Measurements from ENCODE around the gene PARVA.

Gene PARVA

DNA sequence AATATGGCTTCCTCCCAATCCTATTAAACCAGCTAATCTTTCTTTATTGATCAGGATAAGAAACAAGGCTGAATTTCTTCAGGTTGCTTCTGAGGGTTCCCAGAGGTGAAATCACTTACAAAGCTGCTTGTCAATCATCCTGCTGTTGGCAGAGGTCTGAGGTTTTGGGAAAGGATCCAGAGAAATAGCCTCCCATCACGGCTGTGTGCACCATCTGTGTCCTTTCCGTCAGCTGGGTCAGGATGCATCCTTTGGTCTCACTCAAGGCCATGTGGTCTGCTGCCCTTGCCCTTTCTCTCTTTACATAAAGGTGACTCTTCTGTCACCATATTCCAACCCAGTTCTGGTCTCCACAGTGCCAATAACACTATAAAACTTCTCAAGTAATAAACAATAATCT, 183.5 kb downstream of the PARVA start:
- H3K4me1 ChIP-seq (ENCODE audit: control insufficient read depth, insufficient read depth, low read length, unreplicated experiment) = peaks cover 15% of the 10 kb centered on the region
- no peaks in the 10 kb centered on the region for H3K79me2 ChIP-seq (ENCODE audit: control insufficient read depth, insufficient read depth, low read length, unreplicated experiment)
- H3K27ac ChIP-seq (ENCODE audit: low read depth, low read length) = no peak overlapping the region
- H3K27me3 ChIP-seq (ENCODE audit: insufficient read depth, low read length) = no peaks in the 10 kb centered on the region
- no peak overlapping the region for H2AFZ ChIP-seq (ENCODE audit: low read length, unreplicated experiment)
- no peak overlapping the region for H3K4me3 ChIP-seq (ENCODE audit: low read depth, low read length)
- no peaks in the 10 kb centered on the region for H3K36me3 ChIP-seq (ENCODE audit: insufficient read depth, low read length)

DNA sequence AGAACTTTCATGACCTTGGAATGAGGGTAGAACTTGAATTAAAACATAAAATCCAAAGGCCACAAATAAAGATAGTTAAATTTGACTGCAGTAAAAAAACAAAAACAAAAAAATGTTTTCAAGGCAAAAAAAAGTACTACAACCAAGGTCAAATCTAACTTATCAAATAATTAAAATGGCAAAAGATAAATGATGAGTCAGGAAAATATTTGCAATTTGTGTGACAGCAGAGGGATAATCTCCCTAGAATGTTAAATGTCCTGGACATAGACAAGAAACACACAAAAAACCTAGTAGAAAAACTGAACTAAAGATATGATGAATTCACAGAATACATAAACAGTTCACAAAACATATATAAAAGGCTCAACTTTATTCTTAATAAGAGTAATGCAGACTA, 186.6 kb downstream of the PARVA start:
- H3K4me3 ChIP-seq (ENCODE audit: low read depth, low read length) = no peak overlapping the region
- no peak overlapping the region for H3K27ac ChIP-seq (ENCODE audit: low read depth, low read length)
- no peak overlapping the region for H2AFZ ChIP-seq (ENCODE audit: low read length, unreplicated experiment)
- no peaks in the 10 kb centered on the region for H3K4me1 ChIP-seq (ENCODE audit: control insufficient read depth, insufficient read depth, low read length, unreplicated experiment)
- no peaks in the 10 kb centered on the region for H3K79me2 ChIP-seq (ENCODE audit: control insufficient read depth, insufficient read depth, low read length, unreplicated experiment)
- H3K27me3 ChIP-seq (ENCODE audit: insufficient read depth, low read length) = no peaks in the 10 kb centered on the region
- no peaks in the 10 kb centered on the region for H3K36me3 ChIP-seq (ENCODE audit: insufficient read depth, low read length)

DNA sequence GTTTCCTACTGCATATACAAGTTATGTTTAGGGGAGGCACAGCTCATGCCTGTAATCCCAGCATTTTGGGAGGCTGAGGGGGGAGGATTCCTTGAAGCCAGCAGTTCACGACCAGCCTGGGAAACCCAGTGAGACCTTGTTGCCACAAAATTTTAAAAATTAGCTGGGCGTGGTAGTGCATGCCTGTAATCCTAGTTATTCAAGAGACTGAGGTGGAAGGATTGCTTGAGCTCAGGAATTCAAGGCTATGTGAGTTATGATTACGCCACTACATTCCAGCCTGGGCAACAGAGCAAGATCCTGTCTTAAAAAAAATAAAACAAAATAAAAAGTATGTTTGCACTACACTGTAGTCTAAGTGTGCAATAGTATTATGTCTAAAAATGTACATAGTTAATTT, 188.0 kb downstream of the PARVA start:
- H3K36me3 ChIP-seq (ENCODE audit: insufficient read depth, low read length) = no peaks in the 10 kb centered on the region
- H3K27ac ChIP-seq (ENCODE audit: low read depth, low read length) = no peak overlapping the region
- H3K4me3 ChIP-seq (ENCODE audit: low read depth, low read length) = no peak overlapping the region
- H3K79me2 ChIP-seq (ENCODE audit: control insufficient read depth, insufficient read depth, low read length, unreplicated experiment) = no peaks in the 10 kb centered on the region
- H3K27me3 ChIP-seq (ENCODE audit: insufficient read depth, low read length) = no peaks in the 10 kb centered on the region
- no peaks in the 10 kb centered on the region for H3K4me1 ChIP-seq (ENCODE audit: control insufficient read depth, insufficient read depth, low read length, unreplicated experiment)
- H2AFZ ChIP-seq (ENCODE audit: low read length, unreplicated experiment) = no peak overlapping the region

DNA sequence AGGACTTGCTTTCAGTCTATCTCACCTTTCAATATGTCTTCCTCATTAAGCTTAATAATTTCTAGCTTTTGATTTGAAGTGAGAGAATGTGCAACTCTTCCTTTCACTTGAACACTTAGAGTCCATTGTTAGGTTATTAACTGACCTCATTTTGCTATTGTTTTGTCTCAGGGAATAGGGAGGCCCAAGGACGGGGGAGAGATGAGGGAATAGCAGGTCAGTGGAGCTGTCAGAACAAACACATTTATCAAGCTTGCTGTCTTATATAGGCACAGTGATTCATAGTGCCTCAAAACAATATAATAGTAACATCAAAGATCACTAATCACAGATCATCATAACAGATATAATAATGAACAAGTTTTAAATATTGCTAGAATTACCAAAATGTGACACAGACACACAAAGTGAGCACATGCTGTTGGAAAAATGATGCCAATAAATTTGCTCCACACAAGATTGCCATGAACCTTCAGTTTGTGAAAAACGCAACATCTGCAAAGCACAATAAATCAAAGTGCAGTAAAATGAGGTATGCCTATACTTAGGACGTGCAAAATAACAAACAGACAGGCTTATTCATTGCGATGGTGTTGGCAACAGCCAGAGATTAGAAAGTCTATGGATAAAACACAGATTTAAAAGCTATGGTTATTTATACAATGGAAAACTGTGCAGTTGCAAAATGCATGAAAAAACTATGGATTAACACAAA, 190.5 kb downstream of the PARVA start:
- Histone ChIP-seq H3K79me2 (ENCODE audit: control insufficient read depth, insufficient read depth, low read length, unreplicated experiment) (no peaks in the 10 kb centered on the region), H3K27ac (ENCODE audit: low read depth, low read length) (no peak overlapping the region), H3K36me3 (ENCODE audit: insufficient read depth, low read length) (no peaks in the 10 kb centered on the region), H3K27me3 (ENCODE audit: insufficient read depth, low read length) (no peaks in the 10 kb centered on the region), H2AFZ (ENCODE audit: low read length, unreplicated experiment) (no peak overlapping the region), H3K4me1 (ENCODE audit: control insufficient read depth, insufficient read depth, low read length, unreplicated experiment) (no peaks in the 10 kb centered on the region), H3K4me3 (ENCODE audit: low read depth, low read length) (no peak overlapping the region)

DNA sequence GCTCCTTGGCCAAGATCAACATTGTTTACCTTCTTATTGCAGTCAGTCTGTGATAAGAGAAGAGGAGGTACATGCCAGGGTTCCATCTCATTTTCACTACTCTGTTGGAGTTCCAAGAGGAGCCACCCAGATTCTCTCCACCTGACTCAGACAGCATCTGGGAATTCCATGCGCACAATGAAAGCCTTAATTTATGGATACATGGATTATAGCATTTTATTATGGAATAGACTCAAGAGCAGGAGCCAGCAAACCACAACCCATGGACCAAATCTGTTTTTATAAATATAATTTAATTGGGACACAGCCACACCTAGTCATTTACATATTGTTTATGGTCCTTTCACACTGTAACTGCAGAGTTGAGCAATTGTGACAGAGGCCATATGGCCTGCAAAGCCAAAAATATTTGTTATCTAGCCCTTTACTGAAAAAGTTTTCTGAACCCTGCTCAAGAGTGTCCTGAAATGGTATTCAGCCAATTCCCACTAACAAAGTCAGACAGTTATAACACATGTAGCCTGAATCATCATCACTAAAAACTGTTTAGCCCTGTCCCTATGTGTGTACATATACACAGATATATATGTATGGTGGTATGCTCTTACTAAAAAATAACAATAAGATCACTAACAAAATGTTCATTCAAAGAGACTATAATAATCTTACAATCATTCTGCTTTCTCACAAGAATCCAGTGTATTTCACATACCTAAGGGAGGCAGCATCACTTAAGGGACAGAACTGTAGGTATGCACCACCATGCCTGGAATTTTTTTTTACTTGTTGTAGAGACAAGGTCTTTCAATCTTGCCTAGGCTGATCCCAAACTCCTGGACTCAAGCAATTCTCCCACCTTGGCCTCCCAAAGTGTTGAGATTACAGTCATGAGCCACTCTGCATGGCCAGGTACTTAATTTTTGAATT, 192.4 kb downstream of the PARVA start:
- no peaks in the 10 kb centered on the region for H3K79me2 ChIP-seq (ENCODE audit: control insufficient read depth, insufficient read depth, low read length, unreplicated experiment)
- H3K27me3 ChIP-seq (ENCODE audit: insufficient read depth, low read length) = no peaks in the 10 kb centered on the region
- no peaks in the 10 kb centered on the region for H3K36me3 ChIP-seq (ENCODE audit: insufficient read depth, low read length)
- no peak overlapping the region for H2AFZ ChIP-seq (ENCODE audit: low read length, unreplicated experiment)
- H3K4me3 ChIP-seq (ENCODE audit: low read depth, low read length) = no peak overlapping the region
- no peak overlapping the region for H3K27ac ChIP-seq (ENCODE audit: low read depth, low read length)
- no peaks in the 10 kb centered on the region for H3K4me1 ChIP-seq (ENCODE audit: control insufficient read depth, insufficient read depth, low read length, unreplicated experiment)

DNA sequence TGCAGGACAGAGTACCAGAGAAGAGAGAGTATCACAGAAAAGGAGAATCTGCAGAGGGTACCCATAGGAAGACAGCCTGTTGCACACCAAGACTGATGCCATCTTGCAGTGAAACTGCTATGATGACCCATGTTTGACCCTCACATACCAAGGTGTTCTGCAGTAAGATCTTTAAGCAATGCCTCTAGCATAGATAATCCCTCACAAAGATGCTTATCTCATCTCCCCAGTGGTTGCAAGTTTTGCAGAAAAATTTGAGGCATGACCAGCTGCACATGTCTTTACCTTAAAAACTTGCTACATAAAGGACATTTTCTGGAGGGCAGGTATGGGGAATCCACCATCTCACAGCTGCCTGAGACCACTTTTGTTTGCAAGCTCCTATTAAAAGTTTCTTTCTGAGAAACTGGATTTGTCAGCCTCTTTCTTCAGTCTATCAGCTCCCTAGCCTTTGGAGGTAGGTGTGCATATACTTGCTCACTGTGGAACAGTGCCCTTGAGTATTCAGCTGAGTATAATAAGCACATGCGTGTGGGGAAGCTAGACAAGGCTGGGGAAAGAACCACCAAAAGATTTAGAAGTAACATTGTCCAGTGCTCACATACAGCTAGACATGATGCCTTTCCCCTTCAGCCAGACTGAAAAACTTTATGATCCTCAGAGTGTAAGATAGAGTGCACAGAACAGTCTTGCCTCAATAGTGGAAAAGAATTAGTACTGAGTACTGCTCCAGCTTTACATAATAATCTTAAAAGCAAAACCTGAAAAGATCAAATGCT, 196.5 kb downstream of the PARVA start:
- Histone ChIP-seq H3K36me3 (ENCODE audit: insufficient read depth, low read length) (no peaks in the 10 kb centered on the region), H3K27ac (ENCODE audit: low read depth, low read length) (no peak overlapping the region), H3K4me3 (ENCODE audit: low read depth, low read length) (no peak overlapping the region), H3K79me2 (ENCODE audit: control insufficient read depth, insufficient read depth, low read length, unreplicated experiment) (no peaks in the 10 kb centered on the region), H3K27me3 (ENCODE audit: insufficient read depth, low read length) (no peaks in the 10 kb centered on the region), H2AFZ (ENCODE audit: low read length, unreplicated experiment) (no peak overlapping the region), H3K4me1 (ENCODE audit: control insufficient read depth, insufficient read depth, low read length, unreplicated experiment) (no peaks in the 10 kb centered on the region)

DNA sequence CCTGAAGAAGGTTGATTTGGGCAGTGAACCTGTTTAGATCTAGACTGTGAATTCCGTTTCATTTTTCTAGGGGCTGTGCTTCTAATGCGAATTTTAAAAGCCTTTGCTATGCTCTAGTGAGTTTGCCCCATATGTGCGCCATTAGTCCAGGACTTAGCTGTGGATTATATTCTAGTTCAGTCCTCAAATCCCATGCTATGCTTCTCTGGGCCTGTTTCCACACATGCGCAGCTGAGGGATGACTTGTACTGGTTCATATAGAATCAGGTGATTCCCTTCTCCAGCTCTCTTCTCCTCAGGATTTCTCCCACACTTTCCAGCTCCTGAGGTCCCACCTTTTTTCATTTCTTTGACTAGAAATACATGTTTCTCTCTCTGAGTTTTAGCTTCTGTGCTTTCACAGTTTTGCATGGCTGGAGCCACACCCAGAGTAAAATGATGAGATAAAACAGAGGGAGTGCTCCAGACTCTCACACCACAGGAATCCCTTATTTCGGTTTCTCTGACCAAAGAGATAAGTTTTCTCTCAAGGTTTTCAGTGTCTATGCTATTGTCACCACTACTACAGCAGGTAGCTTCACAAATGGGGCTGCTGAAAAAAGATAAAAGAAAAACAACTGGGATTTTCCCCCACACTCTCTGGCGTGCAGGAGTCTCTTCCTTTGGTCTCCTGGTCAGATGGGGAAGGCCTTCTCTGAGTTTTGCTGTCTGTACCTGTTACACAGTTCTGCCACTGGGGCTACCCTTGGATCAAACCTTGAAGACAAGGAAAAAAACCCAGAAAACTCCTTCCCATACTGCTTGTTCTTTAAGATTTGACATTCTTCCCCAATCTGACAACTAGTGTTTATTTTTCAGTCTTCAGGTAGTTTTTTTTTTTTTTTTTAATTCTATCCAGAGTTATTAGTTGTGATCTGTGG, 200.6 kb downstream of the PARVA start:
- Histone ChIP-seq H3K27me3 (ENCODE audit: insufficient read depth, low read length) (no peaks in the 10 kb centered on the region), H3K79me2 (ENCODE audit: control insufficient read depth, insufficient read depth, low read length, unreplicated experiment) (no peaks in the 10 kb centered on the region), H3K36me3 (ENCODE audit: insufficient read depth, low read length) (no peaks in the 10 kb centered on the region), H3K4me1 (ENCODE audit: control insufficient read depth, insufficient read depth, low read length, unreplicated experiment) (peaks cover 6% of the 10 kb centered on the region), H3K4me3 (ENCODE audit: low read depth, low read length) (no peak overlapping the region), H2AFZ (ENCODE audit: low read length, unreplicated experiment) (no peak overlapping the region), H3K27ac (ENCODE audit: low read depth, low read length) (no peak overlapping the region)

DNA sequence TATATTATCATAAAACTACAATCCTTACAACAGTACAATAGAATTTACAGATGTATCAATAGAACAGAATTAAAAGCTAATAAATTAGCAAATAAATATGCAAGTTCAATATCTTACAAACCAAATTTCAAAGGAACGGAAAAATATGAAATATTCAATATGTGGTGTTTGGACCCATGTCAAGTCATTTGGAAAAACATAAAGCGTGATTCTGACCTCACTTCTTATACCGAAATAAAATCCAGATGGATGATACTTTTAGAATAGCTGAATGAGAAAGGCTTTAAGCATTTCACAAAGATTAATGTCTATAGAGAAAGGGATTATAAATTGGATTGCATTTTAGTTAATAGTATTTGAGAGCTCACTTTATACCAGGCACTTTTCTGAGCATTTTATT, 204.0 kb downstream of the PARVA start:
- Histone ChIP-seq H3K27me3 (ENCODE audit: insufficient read depth, low read length) (no peaks in the 10 kb centered on the region), H3K4me3 (ENCODE audit: low read depth, low read length) (no peak overlapping the region)

DNA sequence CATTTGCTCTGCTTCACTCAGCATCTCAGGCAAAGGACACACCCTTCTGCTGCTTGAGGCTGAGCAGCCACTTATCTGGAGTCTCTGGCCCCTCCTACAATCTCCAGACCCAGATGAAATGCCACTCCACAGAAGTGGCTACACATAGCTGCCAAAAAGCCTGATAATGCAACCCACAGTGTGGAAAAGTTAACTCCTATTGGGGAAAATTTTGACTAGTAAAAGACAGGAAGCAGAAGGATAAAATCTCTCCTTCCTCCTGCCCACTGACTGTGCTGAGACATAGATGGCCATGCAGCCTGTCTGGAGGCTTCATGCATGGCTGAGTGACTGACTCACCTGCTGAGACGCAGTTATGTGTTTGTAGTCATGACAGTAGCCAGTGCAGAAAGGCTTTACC, 204.6 kb downstream of the PARVA start:
- Histone ChIP-seq H2AFZ (ENCODE audit: low read length, unreplicated experiment) (peak overlapping the region; percentile 10), H3K27ac (ENCODE audit: low read depth, low read length) (no peak overlapping the region)

More for the DNA sequence above, 204.0 kb downstream of the PARVA start:
- no peak overlapping the region for H3K27ac ChIP-seq (ENCODE audit: low read depth, low read length)
- peaks cover 6% of the 10 kb centered on the region for H3K4me1 ChIP-seq (ENCODE audit: control insufficient read depth, insufficient read depth, low read length, unreplicated experiment)
- H3K36me3 ChIP-seq (ENCODE audit: insufficient read depth, low read length) = no peaks in the 10 kb centered on the region
- H3K79me2 ChIP-seq (ENCODE audit: control insufficient read depth, insufficient read depth, low read length, unreplicated experiment) = no peaks in the 10 kb centered on the region
- peak overlapping the region; percentile 10 for H2AFZ ChIP-seq (ENCODE audit: low read length, unreplicated experiment)

More for the DNA sequence above, 204.6 kb downstream of the PARVA start:
- Histone ChIP-seq H3K27me3 (ENCODE audit: insufficient read depth, low read length) (no peaks in the 10 kb centered on the region), H3K79me2 (ENCODE audit: control insufficient read depth, insufficient read depth, low read length, unreplicated experiment) (no peaks in the 10 kb centered on the region), H3K4me1 (ENCODE audit: control insufficient read depth, insufficient read depth, low read length, unreplicated experiment) (peaks cover 7% of the 10 kb centered on the region), H3K36me3 (ENCODE audit: insufficient read depth, low read length) (no peaks in the 10 kb centered on the region), H3K4me3 (ENCODE audit: low read depth, low read length) (no peak overlapping the region)

All from ACC112 (cell line).